Measurements from ENCODE around the gene PLCB3. TPM values are rescaled to one million over a fixed set of nuclear protein-coding genes. Genes with fewer than 3 reads are reported as not detected.

The PLCB3 gene
- 3.7 TPM for total RNA-seq

- H3K4me1 ChIP-seq (ENCODE audit: insufficient read depth, low read length), result peaks cover 31% of the 10 kb centered on the region
- H3K27me3 ChIP-seq (ENCODE audit: insufficient read depth, low read length), result no peaks in the 10 kb centered on the region
- no peaks in the 10 kb centered on the region for H3K9me3 ChIP-seq (ENCODE audit: low read depth, low read length)
- peak within 1 kb of the TSS; percentile 57 for H3K4me3 ChIP-seq (ENCODE audit: low read length)
Measured at GRCh38 chr11:64251016-64251752, at the start of gene PLCB3. PLCB3 (plus strand) TSS chr11:64251530; CDS start chr11:64251650, 120 bp downstream.

GRCh38 chr11:64201543-64201942 is 49.8 kb upstream of the PLCB3 start:
- no peaks in the 10 kb centered on the region for H3K27me3 ChIP-seq (ENCODE audit: insufficient read depth, low read length)
- no peak overlapping the region for H3K4me3 ChIP-seq (ENCODE audit: low read length)
- H3K9me3 ChIP-seq (ENCODE audit: low read depth, low read length), result no peaks in the 10 kb centered on the region
- H3K4me1 ChIP-seq (ENCODE audit: insufficient read depth, low read length), result peaks cover 27% of the 10 kb centered on the region

- no peak overlapping the region for H3K4me3 ChIP-seq (ENCODE audit: low read length)
- H3K9me3 ChIP-seq (ENCODE audit: low read depth, low read length), result no peaks in the 10 kb centered on the region
- no peaks in the 10 kb centered on the region for H3K27me3 ChIP-seq (ENCODE audit: insufficient read depth, low read length)
- H3K4me1 ChIP-seq (ENCODE audit: insufficient read depth, low read length), result peaks cover 31% of the 10 kb centered on the region
Measured at GRCh38 chr11:64202992-64203391, 48.3 kb upstream of the PLCB3 start.

GRCh38 chr11:64203421-64204079 is 47.8 kb upstream of the PLCB3 start:
- H3K4me3 ChIP-seq (ENCODE audit: low read length), result no peak overlapping the region
- H3K9me3 ChIP-seq (ENCODE audit: low read depth, low read length), result no peaks in the 10 kb centered on the region
- no peaks in the 10 kb centered on the region for H3K27me3 ChIP-seq (ENCODE audit: insufficient read depth, low read length)
- peaks cover 34% of the 10 kb centered on the region for H3K4me1 ChIP-seq (ENCODE audit: insufficient read depth, low read length)

- Histone ChIP-seq H3K4me3 (ENCODE audit: low read length) (no peak overlapping the region), H3K27me3 (ENCODE audit: insufficient read depth, low read length) (no peaks in the 10 kb centered on the region), H3K9me3 (ENCODE audit: low read depth, low read length) (no peaks in the 10 kb centered on the region), H3K4me1 (ENCODE audit: insufficient read depth, low read length) (peaks cover 39% of the 10 kb centered on the region)
Measured at GRCh38 chr11:64204080-64204440, 47.3 kb upstream of the PLCB3 start.

GRCh38 chr11:64204464-64204989 is 46.8 kb upstream of the PLCB3 start:
- Histone ChIP-seq H3K4me1 (ENCODE audit: insufficient read depth, low read length) (peaks cover 43% of the 10 kb centered on the region), H3K4me3 (ENCODE audit: low read length) (no peak overlapping the region), H3K27me3 (ENCODE audit: insufficient read depth, low read length) (no peaks in the 10 kb centered on the region), H3K9me3 (ENCODE audit: low read depth, low read length) (no peaks in the 10 kb centered on the region)

- Histone ChIP-seq H3K9me3 (ENCODE audit: low read depth, low read length) (no peaks in the 10 kb centered on the region), H3K4me3 (ENCODE audit: low read length) (peak within 1 kb of the TSS; percentile 81), H3K4me1 (ENCODE audit: insufficient read depth, low read length) (peaks cover 49% of the 10 kb centered on the region), H3K27me3 (ENCODE audit: insufficient read depth, low read length) (no peaks in the 10 kb centered on the region)
Measured at GRCh38 chr11:64206457-64207255, 44.7 kb upstream of the PLCB3 start, which contains the start of gene FERMT3. FERMT3 (plus strand) TSS chr11:64206721; CDS start chr11:64207365, 644 bp downstream.

- Histone ChIP-seq H3K4me1 (ENCODE audit: insufficient read depth, low read length) (peaks cover 49% of the 10 kb centered on the region), H3K4me3 (ENCODE audit: low read length) (peak overlapping the region; percentile 81), H3K27me3 (ENCODE audit: insufficient read depth, low read length) (no peaks in the 10 kb centered on the region), H3K9me3 (ENCODE audit: low read depth, low read length) (no peaks in the 10 kb centered on the region)
Measured at GRCh38 chr11:64207256-64208085, 43.9 kb upstream of the PLCB3 start.

GRCh38 chr11:64208086-64208795 is 43.1 kb upstream of the PLCB3 start:
- no peaks in the 10 kb centered on the region for H3K9me3 ChIP-seq (ENCODE audit: low read depth, low read length)
- H3K27me3 ChIP-seq (ENCODE audit: insufficient read depth, low read length), result no peaks in the 10 kb centered on the region
- H3K4me1 ChIP-seq (ENCODE audit: insufficient read depth, low read length), result peaks cover 49% of the 10 kb centered on the region
- H3K4me3 ChIP-seq (ENCODE audit: low read length), result peak overlapping the region; percentile 81

GRCh38 chr11:64208796-64209562 is 42.4 kb upstream of the PLCB3 start:
- Histone ChIP-seq H3K4me1 (ENCODE audit: insufficient read depth, low read length) (peaks cover 49% of the 10 kb centered on the region), H3K27me3 (ENCODE audit: insufficient read depth, low read length) (no peaks in the 10 kb centered on the region), H3K4me3 (ENCODE audit: low read length) (no peak overlapping the region), H3K9me3 (ENCODE audit: low read depth, low read length) (no peaks in the 10 kb centered on the region)

- Histone ChIP-seq H3K4me1 (ENCODE audit: insufficient read depth, low read length) (peaks cover 43% of the 10 kb centered on the region), H3K27me3 (ENCODE audit: insufficient read depth, low read length) (no peaks in the 10 kb centered on the region), H3K4me3 (ENCODE audit: low read length) (no peak overlapping the region), H3K9me3 (ENCODE audit: low read depth, low read length) (no peaks in the 10 kb centered on the region)
Measured at GRCh38 chr11:64209563-64209843, 41.8 kb upstream of the PLCB3 start.

- Histone ChIP-seq H3K27me3 (ENCODE audit: insufficient read depth, low read length) (no peaks in the 10 kb centered on the region), H3K4me1 (ENCODE audit: insufficient read depth, low read length) (peaks cover 34% of the 10 kb centered on the region), H3K4me3 (ENCODE audit: low read length) (no peak overlapping the region), H3K9me3 (ENCODE audit: low read depth, low read length) (no peaks in the 10 kb centered on the region)
Measured at GRCh38 chr11:64210301-64211020, 40.9 kb upstream of the PLCB3 start.

All from mononuclear cell (primary cell).